Adrenal gland (tissue), 12 donors: Measurements from ENCODE around the gene AZGP1. TPM values are rescaled to one million over a fixed set of nuclear protein-coding genes. Genes with fewer than 3 reads are reported as not detected.

ENCODE experiments used
- DNase-seq, 7 donors: peaks; one replicate each; pipeline ENCODE4 v3.0.0-alpha.2; 2019 to 2020
- H3K27ac ChIP-seq, 5 donors: fragments of 200-600 bp; sonication (generic) in 4 of 5; 1 replicate in 3 of 5; 2 replicates in 2 of 5; pipeline versions ENCODE4 v1.5.1 to v1.8.0; 2016 to 2020; ENCODE audit warnings: mild to moderate bottlenecking in 1 of 5
- H3K27me3 ChIP-seq: fragments of 200-600 bp; 2 replicates; pipeline ENCODE4 v1.8.0; 2021
- H3K36me3 ChIP-seq, 2 donors: fragments of 200-600 bp; replicated peaks in 1 of 2; 1 replicate in 1 of 2; 2 replicates in 1 of 2; pipeline versions ENCODE4 v1.5.1 to v1.8.0; 2018 to 2022
- H3K4me1 ChIP-seq, 2 donors: fragments of 200-600 bp; replicated peaks in 1 of 2; 1 replicate in 1 of 2; 2 replicates in 1 of 2; pipeline versions ENCODE4 v1.5.1 to v1.8.0; 2018 to 2021
- H3K4me3 ChIP-seq, 4 donors: fragments of 200-600 bp; sonication (generic) in 3 of 4; one replicate each; pipeline ENCODE4 v1.5.1; 2016 to 2018
- H3K9me3 ChIP-seq, 3 donors: fragments of 200-600 bp; sonication (generic) in 1 of 3; replicated peaks in 1 of 3; 1 replicate in 2 of 3; 2 replicates in 1 of 3; pipeline versions ENCODE4 v1.5.1 to v1.8.0; 2016 to 2021
- CTCF ChIP-seq, 6 experiments: fragments of 450-650 bp in 4 of 6; fragments of 200-600 bp in 2 of 6; sonication (generic) in 1 of 6; IDR thresholded peaks; 1 replicate in 5 of 6; 2 replicates in 1 of 6; pipeline versions ENCODE4 v1.5.1 to v1.8.0; 2016 to 2021; ENCODE audit warnings: antibody characterized with exemption in 6 of 6, mild to moderate bottlenecking in 2 of 6, moderate library complexity in 1 of 6
- POLR2A ChIP-seq, 2 donors: fragments of 450-650 bp; IDR thresholded peaks; one replicate each; pipeline ENCODE4 v1.6.1; 2017; ENCODE audit warnings: antibody characterized with exemption in 2 of 2, mild to moderate bottlenecking in 2 of 2, moderate library complexity in 1 of 2
- WGBS, 4 donors: extraction: QIAGEN DNeasy Blood & Tissue Kit in 2 of 4; methylation state at CpG; one replicate each; pipeline versions ENCODE4 v1.1.5 to v1.1.7; 2013 to 2017; 5-methylcytosine and 5-hydroxymethylcytosine counted together
- intact Hi-C, 2 donors: fragments of 100-400 bp; cut with DNase I; formaldehyde crosslinking; loops; one replicate each; pipeline versions ENCODE4 v1.14.1 to v1.15.0; 2022 to 2023
- polyA plus RNA-seq, 3 donors: library from polyadenylated mRNA; stranded (reverse); fragments of 200-250 nt in 2 of 3; fragments of 350-450 nt in 1 of 3; fragmentation: Illumina TruSeq in 1 of 3; extraction: RNeasy Lipid Tissue Mini Kit (QIAGEN cat#74804) in 1 of 3; gene quantifications; one replicate each; pipeline ENCODE4 v1.2.3, GENCODE V29; 2013 to 2014
- total RNA-seq, 9 donors: library from RNA; depleted of rRNA in 4 of 9; stranded (reverse); fragments of >200 nt in 4 of 9; fragments of 120-200 nt in 1 of 9; fragmentation: NEBNext Ultra II Directional in 1 of 9; extraction: Animal tissue kit (Norgen Biotek cat#: 25700) in 1 of 9; gene quantifications; one replicate each; pipeline versions ENCODE4 v1.1.0 to v1.2.4, GENCODE V29; 2013 to 2023
- donor health status: healthy with polysubstance abuse.
- donor health status: Bipolar disorder and iron deficiency.
- donor health status: DM: yes; HTN: yes; CAD: no.
- donor health status: DM: no; HTN: no; CAD: no.
- donor health status: DM: no; HTN: no; CAD: no.
- donor health status: DM: yes; HTN: yes; CAD: no.

AZGP1 gene
- total and polyA plus RNA-seq, 12 donors: 0.50 to 29.7 (median 2.0) TPM; not detected in 2

DNA sequence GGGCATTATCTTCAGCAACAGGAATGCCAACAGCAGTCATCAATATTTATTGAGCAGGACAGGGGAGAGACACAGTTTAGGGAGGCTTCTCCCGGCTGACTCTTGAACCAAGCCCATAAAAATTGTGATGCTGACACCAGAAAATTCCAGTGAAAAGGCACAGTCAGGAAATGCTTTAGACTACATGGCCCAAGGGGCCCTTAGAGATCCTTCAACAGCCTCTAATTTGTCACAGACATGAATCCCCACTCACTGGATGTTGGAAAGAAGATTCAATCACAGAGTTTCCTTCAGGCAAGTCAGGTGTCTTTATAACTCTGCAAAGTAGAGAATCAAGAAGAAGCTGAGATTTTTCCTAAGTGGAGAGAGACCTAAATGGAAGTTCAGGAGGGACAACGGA is 47.6 kb downstream of the AZGP1 start:
- 51 to 63% (median 59%) methylated on average over 2 of the region's 2 CpGs for WGBS, 4 donors
- Histone ChIP-seq H3K27ac (no peak overlapping the region), H3K27me3 (no peaks in the 10 kb centered on the region), H3K9me3 (no peaks in the 10 kb centered on the region), H3K4me1 (peaks cover 0 to 6% of the 10 kb centered on the region in 2 donors), H3K36me3 (no peaks in the 10 kb centered on the region), H3K4me3 (no peak overlapping the region)
- intact Hi-C loops: no loop called here
- TF ChIP-seq CTCF (IDR thresholded peaks at IDR 0.05) (no peak), POLR2A (IDR thresholded peaks at IDR 0.05) (no peak)
- no peak for DNase-seq

- no peak for DNase-seq
- Histone ChIP-seq H3K9me3 (no peaks in the 10 kb centered on the region), H3K36me3 (no peaks in the 10 kb centered on the region), H3K4me3 (no peak overlapping the region), H3K27ac (no peak overlapping the region), H3K27me3 (no peaks in the 10 kb centered on the region), H3K4me1 (peaks cover 0 to 6% of the 10 kb centered on the region in 2 donors)
- TF ChIP-seq POLR2A (IDR thresholded peaks at IDR 0.05) (no peak), CTCF (IDR thresholded peaks at IDR 0.05) (no peak)
- intact Hi-C loops: no loop called here
- 40 to 65% (median 45%) methylated on average over 5 of the region's 5 CpGs for WGBS, 4 donors
These were observed 48.3 kb downstream of the AZGP1 start for GRCh38 chr7:99927536-99927935.

GRCh38 chr7:99926321-99926720 is 49.5 kb downstream of the AZGP1 start:
- intact Hi-C loops: no loop called here
- no peak for DNase-seq
- Histone ChIP-seq H3K9me3 (no peaks in the 10 kb centered on the region), H3K4me1 (peaks cover 0 to 6% of the 10 kb centered on the region in 2 donors), H3K27me3 (no peaks in the 10 kb centered on the region), H3K36me3 (no peaks in the 10 kb centered on the region), H3K27ac (no peak overlapping the region), H3K4me3 (no peak overlapping the region)
- TF ChIP-seq CTCF (IDR thresholded peaks at IDR 0.05): no peak
- TF ChIP-seq POLR2A (IDR thresholded peaks at IDR 0.05): no peak

GRCh38 chr7:99923200-99923599 is 52.6 kb downstream of the AZGP1 start:
- WGBS, 4 donors: 91 to 95% (median 95%) methylated on average over 3 of the region's 3 CpGs
- H3K4me1 ChIP-seq: peaks cover 10% of the 10 kb centered on the region in 2 donors
- TF ChIP-seq CTCF (IDR thresholded peaks at IDR 0.05) (no peak), POLR2A (IDR thresholded peaks at IDR 0.05) (no peak)

More at GRCh38 chr7:99923200-99923599, 52.6 kb downstream of the AZGP1 start:
- H3K4me3 ChIP-seq: no peak overlapping the region
- no peak overlapping the region for H3K27ac ChIP-seq
- no peaks in the 10 kb centered on the region for H3K36me3 ChIP-seq
- no peak for DNase-seq
- H3K27me3 ChIP-seq: no peaks in the 10 kb centered on the region
- H3K9me3 ChIP-seq: no peaks in the 10 kb centered on the region
- intact Hi-C loops: no loop called here
